Omental fat pad (tissue), 4 donors: Measurements from ENCODE around the gene WWTR1. TPM values are rescaled to one million over a fixed set of nuclear protein-coding genes. Genes with fewer than 3 reads are reported as not detected.

ENCODE experiments used
- ATAC-seq: fragments of 150-250 bp; one replicate; pipeline ENCODE4 v1.9.1; 2016; ENCODE audit warnings: mild to moderate bottlenecking, moderate library complexity; ENCODE audit not compliant: low FRiP score
- DNase-seq: peaks from one replicate; pipeline ENCODE4 v3.0.0-alpha.2; 2019; ENCODE audit warnings: low spot score
- CTCF ChIP-seq, 3 donors: fragments of 450-650 bp; IDR thresholded peaks; one replicate each; pipeline ENCODE4 v1.5.1; 2016 to 2017; ENCODE audit warnings: antibody characterized with exemption in 3 of 3, mild to moderate bottlenecking in 3 of 3, moderate library complexity in 2 of 3
- total RNA-seq, 4 donors: library from RNA; depleted of rRNA; stranded (reverse); fragments of >200 nt; gene quantifications; one replicate each; pipeline ENCODE4 v1.1.0, GENCODE V29; 2016

The WWTR1 gene
- total RNA-seq, 4 donors from 2014 or later: 57.4 to 130 (median 77.7) TPM

GRCh38 chr3:149553781-149554451 is 103.9 kb downstream of the WWTR1 start:
- ATAC-seq: peak; percentile 66
- no peak for DNase-seq
- no peak for TF ChIP-seq CTCF (IDR thresholded peaks at IDR 0.05)

- TF ChIP-seq CTCF (IDR thresholded peaks at IDR 0.05): no peak
- DNase-seq (no peak), ATAC-seq (no peak)
Observed at GRCh38 chr3:149552700-149553099, 105.1 kb downstream of the WWTR1 start.

- no peak for ATAC-seq
- TF ChIP-seq CTCF (IDR thresholded peaks at IDR 0.05): no peak
- DNase-seq: no peak
Observed at GRCh38 chr3:149551500-149551899, 106.3 kb downstream of the WWTR1 start.

GRCh38 chr3:149548669-149549065 is 109.2 kb downstream of the WWTR1 start:
- ATAC-seq (no peak), DNase-seq (no peak)
- TF ChIP-seq CTCF (IDR thresholded peaks at IDR 0.05): no peak

- DNase-seq: no peak
- ATAC-seq: peak; percentile 95
- TF ChIP-seq CTCF (IDR thresholded peaks at IDR 0.05): no peak
Observed at GRCh38 chr3:149547954-149548668, 109.7 kb downstream of the WWTR1 start.

- ATAC-seq (no peak), DNase-seq (no peak)
- no peak for TF ChIP-seq CTCF (IDR thresholded peaks at IDR 0.05)
Observed at GRCh38 chr3:149547413-149547812, 110.4 kb downstream of the WWTR1 start.

GRCh38 chr3:149545049-149545448 is 112.8 kb downstream of the WWTR1 start:
- no peak for ATAC-seq
- no peak for TF ChIP-seq CTCF (IDR thresholded peaks at IDR 0.05)

More at GRCh38 chr3:149545049-149545448, 112.8 kb downstream of the WWTR1 start:
- DNase-seq: no peak
